GM04504 (cell line): ENCODE data around the gene HELB.
"Not testable (repeated sequence)": the region's sequence is repeated elsewhere in the genome, so short reads cannot be mapped to it uniquely, and the experiment has no call there.

Experiments used
- DNase-seq: peaks from one replicate; pipeline ENCODE4 v3.0.0-alpha.2; 2012; ENCODE audit warnings: low read depth

Gene HELB

DNA sequence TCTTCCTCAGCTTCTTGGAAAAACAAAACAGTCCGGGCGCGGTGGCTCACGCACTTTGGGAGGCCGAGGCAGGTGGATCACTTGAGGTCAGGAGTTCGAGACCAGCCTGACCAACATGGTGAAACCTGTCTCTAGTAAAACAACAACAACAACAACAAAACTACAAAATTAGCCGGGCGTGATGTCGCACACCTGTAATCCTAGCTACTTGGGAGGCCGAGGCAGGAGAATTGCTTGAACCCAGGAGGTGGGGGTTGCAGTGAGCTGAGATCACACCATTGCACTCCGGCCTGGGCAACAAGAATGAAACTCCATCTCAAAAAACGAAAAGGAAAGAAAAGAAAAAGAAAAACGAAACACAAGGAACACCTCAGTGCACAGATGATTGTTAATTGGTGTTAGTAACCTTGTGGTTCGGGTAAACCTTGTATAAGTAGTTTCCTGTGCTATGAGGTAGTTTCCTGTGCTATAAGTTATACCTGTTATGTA lies 1.1 kb downstream of the HELB start:
- not testable (repeated sequence) for DNase-seq

DNA sequence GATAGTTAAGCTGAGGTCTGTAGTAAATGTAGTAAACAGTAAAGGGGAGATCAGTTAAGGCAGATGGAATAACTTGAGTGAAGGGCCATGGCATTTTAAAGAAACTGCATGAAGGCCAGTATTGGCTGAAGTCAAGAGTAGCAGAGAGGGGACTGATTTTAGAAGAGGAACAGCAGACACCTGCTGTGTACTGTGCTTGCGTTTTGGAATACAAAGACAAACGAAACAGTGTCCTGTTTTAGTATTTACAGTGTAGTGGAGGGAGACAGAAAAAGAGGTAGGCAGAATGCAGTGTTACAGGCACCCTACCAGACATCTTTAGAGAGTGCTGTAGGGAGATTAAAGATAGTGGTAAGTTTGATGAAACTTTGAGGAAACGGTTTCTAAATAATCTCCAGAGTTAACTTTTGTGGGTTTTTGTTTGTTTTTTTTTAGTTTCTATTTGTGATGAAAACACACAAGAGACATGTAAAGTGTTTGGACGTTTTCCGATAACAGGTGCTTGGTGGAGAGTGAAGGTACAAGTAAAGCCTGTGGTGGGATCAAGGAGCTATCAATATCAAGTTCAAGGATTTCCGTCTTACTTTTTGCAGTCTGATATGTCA lies 2.1 kb downstream of the HELB start:
- no peak for DNase-seq

DNA sequence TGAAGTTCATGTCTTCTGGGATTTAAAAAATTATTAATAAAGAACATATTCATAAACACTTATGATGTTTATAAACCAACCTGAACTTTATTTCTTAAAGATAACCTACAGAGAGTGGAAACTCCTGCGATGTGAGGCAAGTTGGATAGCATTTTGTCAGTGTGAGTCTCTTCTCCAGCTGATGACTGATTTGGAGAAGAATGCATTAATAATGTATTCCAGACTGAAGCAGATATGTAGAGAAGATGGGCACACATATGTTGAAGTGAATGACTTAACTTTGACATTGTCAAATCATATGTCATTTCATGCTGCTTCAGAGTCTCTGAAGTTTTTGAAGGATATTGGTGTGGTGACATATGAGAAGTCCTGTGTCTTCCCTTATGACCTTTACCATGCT lies 7.3 kb downstream of the HELB start:
- peak; percentile 9 for DNase-seq

DNA sequence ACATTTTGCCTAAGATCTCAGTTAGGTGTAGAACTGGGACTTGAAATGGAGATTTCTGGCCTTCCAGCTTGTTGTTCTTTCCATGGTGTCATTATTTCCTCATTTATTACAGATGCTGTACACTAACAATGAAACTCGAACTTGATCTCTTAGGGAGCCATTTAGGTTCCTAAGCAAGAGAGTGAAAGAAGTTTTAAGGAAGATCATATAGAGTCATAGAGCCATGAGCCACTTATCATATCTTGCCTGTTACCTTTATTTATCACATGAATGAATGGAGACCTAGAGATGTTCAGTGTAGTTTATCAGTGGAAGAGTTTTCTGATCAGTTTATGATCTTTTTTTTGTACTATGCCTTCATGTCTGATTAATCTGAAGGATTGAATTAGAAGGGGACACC lies 9.9 kb downstream of the HELB start:
- DNase-seq = no peak

DNA sequence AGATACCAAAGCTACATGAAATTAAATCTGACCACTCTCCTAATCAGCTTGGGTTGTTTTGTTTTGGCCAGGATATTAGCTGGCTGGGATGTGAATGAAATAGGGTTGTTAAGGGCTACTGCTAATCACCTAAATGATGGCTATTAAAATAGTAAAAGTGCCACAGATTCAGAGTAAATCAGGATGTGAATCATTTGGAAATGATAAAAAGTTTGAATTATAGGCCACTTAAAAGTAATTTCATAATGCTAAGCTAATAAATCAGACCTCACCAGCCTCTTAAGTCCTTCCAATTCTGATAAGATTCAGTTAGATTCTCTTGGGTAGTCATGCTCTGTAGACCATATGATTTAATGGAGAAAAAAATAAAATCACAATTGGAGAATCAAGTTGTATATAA lies 12.0 kb downstream of the HELB start:
- no peak for DNase-seq

DNA sequence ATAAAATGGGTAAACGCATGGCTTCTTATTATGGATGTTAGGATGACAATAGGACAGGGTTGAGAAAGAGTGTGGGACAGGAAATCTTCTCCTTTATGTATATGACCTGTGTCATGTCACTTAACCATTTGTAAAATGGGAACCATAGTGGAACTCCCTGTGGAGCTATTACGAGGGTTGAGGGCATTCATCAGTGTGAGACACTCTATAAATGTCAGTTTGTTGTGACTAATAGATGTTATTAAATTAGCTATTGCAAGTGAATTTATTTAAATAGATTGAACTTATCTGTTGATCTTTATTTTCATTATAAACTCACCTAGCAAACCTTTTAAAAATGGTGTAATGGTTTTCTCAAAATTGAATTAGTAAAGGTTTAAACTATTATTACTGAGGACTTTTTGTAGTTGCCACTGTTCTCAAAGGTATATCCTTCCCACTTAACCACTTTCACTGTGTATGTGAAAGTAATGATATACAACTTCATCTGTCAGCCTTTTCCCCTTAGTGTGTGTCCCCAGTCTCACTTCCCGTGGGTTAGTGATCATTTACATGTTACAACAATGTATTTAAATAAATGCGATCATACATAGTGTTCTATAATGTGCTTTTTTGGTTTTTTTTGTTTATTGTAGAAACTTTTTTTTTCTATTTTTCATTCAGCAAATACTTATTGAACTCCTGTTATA lies 17.1 kb downstream of the HELB start:
- no peak for DNase-seq

DNA sequence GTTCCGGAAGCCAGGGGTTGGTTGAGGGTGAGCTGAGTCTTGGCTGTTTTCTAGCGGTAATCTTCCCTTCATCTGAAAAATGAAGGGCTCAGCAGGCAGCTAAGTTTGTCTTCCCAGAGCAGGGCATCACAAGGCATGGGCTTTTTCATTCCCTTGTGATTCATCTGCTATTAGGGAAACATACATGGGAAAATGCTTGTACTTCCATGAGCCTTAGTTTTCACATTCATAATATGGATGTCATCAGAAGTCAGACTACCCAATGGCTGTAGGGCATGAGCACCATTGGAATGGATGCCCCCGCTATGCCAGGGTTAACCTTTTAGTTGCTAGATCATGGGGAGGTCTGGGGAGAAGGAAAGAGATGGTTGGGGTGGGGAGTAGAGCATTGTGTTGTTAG lies 18.7 kb downstream of the HELB start:
- DNase-seq = no peak

DNA sequence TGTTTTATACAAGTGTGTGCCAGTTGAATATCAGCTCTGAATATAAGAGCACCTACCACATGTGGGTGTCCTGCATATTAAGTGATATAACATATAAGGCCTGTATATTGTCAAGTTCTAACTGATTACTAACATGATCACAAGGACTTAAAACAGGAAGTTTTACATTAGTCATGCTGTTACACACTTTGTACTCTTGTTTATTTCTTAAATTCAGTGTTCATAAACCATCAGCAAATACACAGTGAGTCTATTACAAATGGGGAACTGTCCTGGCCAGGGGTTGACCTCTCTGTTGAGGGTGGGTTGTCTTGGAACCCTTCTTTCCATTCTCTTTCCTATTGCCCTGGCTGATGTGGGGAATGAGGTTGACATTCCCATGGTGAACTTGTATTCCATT lies 19.1 kb downstream of the HELB start:
- DNase-seq = no peak

DNA sequence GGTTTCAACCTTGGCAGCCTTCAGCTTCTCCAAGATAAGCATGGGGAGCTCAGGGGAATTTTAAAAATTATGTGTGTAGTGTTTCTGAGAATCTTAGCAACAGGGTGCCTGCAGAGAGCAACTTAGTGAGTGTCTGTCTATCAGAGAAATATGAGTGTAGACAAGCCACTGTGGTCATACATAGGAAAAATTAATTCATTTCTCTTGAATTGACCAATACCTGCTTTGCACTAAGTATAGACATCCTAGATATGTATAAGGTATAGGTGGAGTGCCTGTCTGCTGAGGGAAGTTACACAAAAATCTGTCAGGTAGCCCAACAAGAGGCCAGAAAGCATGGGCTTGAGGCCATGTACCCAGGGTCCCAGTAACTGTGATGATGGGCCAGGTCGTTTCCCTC lies 20.7 kb downstream of the HELB start:
- no peak for DNase-seq

DNA sequence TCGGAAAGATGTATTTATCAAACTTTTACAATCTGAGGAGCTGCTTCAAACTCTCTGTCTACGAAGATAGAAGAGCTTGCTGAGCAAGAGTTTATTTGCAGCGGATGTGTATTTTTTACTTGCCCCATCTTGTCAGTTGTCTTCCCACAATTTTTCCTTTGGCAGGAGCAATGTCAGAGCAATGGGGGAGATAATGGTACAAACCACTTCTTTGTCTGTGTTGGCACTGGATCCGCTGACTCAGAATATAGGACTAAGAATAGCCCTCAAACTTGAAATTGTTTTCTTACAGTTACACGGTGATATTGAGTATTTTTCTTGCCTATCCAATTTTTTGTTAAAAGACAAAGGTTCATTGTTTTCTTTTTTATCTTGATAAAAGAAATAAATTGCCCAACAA lies 27.6 kb downstream of the HELB start:
- DNase-seq = no peak

DNA sequence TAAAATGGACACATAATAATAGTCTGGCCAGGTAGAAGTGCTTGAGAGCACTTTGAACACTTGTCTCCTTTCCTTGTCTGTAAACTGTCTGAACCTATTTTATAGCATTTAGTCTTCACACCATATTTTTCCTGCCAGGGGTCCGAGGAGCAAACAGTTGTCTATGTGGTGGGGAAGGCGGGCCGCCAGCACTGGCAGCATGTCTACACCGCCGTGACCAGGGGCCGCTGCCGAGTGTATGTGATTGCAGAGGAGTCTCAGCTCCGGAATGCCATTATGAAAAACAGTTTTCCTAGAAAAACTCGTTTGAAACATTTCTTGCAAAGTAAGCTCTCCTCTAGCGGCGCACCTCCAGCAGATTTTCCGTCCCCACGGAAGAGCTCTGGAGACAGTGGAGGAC lies 28.7 kb downstream of the HELB start:
- DNase-seq = no peak

DNA sequence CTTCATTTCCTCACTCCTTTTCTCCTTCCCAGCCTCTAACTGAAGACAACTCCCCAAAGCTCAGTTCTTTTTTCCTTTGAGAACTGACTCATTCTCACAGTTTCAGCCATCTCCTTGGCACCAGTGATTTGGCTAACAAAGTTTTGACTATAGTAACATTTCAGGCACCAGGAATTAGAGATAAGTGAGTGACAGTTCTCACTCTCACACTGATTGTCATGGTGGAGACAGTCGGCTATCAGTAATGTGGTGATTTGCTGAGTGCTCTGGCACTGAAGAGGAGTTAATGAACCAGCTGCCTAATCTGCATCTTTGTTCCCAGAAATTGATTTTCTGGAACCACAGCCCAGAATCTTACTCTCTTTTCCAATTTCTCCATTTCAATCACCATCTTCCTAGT lies 29.5 kb downstream of the HELB start:
- DNase-seq = no peak

DNA sequence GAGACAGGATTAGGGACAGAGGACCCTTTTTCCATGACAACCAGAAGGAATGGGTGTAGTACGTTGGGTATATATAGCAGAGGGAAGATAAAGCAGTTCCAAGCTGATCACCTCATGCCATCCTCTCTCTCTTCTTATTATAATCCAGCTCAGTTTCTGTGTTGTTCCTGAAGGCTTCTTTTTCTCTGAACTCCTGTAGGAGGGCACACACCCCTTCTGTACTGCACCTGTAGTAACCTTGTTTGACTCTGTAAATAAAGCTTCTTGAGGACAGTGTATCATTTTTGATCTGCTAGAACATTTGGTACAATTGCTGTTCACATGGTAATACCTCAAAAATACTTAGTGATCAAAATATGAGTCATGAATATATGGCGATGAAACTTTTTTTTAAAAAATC lies 33.5 kb downstream of the HELB start:
- DNase-seq = no peak

DNA sequence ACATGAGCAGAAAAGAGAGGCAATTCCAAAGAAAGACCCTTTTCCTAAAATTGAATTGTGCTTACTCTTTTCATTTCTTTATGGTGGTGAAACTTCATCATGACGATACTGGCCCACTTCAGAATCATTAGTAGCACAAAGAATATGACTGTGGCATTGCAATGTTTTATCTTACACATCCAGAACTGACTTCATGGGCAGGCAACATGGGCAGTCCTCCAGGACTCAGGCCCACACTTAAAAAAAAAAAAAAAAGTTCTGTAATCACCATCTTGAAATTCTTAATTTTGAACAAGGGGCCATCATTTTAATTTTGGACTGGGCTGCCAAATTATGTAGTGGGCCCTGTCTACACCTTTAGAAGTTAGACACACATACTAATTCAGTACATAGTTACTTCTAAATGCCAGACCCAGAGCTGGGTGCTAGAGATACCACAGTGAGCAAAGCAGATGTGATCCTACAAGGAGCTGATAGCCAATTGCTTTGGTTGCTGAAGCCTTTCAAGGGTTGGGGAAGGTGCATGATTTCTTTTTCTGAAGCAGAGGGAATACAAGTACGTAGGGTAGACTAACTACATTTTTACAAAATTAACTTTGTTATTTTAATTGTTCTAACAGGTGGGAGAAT lies 35.2 kb downstream of the HELB start:
- no peak for DNase-seq

DNA sequence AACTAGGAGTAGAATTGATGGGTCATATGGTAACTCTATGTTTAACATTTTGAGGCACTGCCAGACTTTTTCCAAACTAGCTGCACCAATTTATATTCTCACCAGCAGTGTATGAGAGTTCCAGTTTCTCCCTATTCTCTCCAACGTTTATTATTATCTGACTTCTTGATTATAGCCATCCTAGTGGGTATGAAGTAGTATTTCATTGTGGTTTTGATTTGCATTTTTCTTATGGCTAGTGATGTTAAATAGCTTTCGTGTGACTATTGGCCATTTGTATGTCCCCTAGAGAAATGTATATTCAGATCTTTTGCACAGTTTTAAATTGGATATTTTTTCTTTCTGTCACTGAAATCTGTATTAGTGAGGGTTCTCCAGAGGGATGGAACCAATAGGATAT lies 37.8 kb downstream of the HELB start:
- no peak for DNase-seq

DNA sequence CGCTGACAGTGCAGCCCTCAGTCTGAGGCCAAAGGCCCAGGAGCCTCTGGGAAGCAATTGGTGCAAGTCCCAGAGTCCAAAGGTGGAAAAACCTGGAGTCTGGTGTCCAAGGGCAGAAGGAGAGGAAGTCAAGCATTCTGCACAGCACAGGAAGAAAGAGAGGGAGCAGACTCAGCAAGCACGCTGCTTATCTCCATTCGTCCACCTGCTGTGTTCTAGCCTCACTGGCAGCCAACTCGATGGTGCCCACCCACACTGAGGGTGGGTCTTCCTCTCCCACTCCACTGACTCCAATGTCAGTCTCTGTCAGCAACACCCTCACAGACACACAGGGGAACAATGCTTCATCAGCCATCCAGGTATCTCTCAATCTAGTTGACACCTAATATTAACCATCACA lies 38.8 kb downstream of the HELB start:
- DNase-seq = no peak

DNA sequence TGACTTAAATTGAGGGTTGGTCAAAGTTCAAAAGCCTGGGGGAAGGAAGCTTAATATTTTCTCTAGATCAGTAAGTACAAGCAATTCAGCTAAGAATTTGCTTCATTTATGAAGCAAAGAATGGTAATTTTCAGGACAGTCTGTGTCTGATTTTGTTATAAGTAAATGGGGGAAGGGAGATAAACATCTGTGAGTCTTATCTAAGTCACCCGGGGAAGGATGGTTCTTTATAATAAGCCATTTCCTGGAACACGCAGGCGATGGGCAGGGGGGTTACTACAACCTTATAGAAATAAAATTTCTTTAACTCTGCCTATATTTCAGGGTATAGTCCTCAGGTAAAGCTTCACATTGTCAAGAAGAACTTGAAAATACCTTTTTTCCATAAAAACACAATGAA lies 42.9 kb downstream of the HELB start:
- DNase-seq = no peak

DNA sequence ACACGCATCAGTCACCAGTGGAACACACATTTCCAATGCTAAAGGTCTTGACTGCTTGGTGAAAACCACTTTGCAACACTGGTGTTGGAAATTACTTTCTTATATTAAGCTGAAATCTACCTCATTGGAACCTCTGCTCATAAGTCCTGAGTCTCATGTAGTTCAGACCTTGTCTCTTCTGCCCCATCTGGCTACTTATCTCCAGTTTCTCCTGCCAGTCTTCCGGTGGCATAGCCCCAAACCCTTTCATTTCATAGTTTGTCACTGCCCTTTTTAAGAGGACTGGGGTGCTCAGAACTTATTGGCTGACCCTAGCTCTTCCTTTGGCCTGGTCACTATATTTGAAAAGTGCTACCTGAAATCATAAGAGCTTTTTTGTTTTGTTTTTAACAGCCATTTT lies 43.7 kb downstream of the HELB start:
- DNase-seq = no peak

DNA sequence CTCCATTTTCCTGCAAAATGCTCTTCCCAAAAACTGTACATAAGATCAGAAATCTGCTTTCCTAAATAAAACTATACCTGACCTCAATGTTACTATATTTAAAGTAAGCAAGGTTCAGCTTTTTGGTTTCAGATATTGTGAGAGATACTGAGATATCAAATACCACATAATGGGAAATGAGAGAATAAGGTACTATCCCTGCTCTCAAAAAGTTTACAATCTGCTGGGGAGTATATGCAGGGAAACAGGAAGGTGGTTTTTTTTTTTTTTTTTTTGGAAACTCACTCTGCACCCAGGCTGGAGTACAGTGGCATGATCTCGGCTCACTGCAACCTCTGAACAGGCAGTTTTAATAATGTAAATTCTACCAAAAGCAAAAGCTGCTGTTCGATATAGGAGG lies 49.0 kb downstream of the HELB start:
- no peak for DNase-seq

DNA sequence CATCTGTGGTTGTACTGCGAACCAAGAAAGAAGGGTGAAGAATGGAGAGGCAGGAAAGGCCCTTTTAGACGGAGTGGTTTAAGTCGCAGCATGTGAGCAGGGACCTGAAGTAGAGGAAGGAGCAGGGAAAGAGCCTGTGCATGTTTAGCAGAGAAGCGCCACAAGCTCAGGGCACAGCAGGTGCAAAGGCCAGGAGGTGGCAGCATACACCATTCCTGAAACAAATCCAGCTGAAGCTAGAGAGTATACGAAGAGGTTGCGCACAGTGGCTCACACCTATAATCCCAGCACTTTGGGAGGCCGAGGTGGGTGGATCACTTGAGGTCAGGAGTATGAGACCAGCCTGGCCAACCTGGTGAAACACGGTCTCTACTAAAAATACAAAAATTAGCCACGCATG lies 49.9 kb downstream of the HELB start:
- DNase-seq = peak; percentile 2

DNA sequence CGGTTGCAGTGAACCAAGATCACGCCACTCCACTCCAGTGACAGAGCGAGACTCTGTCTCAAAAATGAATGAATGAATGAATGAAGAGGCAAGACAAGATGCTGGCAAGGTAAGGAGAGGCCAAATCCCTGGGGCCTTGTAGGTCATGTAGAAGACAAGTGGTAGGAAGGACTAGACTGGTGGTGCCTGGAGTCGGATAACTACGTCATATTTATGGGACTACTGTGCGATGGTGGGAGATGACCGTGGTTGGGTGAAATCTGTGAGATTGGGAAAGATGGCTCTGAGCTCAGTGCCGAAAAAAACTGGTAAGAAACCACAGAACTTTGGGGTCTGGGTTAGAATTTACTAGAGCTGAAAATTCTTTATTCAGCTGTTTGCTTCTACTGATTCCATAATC lies 50.6 kb downstream of the HELB start:
- DNase-seq = no peak

DNA sequence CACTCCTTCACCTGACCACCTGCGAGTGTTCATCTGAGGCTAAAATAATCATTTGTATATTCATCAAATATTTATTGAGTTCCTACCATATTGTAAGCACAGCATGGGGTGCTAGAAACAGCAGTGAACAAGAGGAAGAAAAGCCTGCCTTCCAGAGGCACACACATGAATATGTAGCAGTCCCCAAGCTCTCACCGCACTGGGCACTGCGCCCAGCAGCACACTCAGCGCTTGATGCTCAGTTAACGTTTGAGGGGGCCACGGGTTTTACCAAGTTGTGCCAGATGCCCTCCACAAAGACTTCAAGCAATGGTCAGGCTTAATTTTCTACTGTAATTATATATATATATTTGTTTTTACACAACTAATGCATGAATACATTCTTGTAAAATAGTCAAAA lies 52.0 kb downstream of the HELB start:
- no peak for DNase-seq

DNA sequence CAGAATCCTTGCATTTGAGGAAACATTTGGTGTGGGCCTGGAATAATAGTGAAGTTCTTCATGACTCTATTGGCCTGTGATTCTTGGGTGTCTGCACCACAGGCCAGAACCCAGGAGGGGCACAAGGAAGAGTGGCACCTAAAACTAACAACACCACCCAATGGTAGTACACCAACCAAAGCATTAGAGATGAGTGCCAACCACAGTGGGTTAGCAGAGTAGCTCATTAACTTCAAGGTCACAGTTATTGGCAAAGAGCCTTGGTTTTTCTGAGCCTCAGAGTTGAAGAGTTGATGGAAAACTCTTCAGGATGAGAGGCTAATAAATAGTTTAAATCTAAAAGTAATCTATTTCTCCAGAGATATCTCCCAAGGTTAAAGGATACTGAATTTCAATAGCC lies 57.0 kb downstream of the HELB start:
- DNase-seq = no peak

DNA sequence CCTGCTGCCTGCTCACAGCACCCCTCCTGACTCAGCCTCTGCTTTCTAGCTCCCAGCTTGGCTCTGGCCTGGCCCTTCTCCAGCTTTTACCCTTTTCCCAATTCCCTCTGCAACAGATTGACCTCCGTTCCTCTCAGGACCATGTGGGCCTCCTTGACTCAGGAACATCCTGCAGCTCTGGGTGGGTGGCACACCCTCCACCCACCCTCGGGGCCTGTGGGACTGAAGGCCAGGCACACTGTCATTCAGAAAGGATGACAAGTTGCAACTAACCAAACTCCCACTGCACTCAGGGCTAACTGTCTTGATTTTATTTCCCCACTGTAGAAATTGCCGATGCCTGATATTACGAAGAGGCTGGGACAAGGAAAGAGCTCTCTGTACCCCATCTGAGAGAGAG lies 59.4 kb downstream of the HELB start:
- DNase-seq = no peak
